ENCODE measurements around the gene PRAMEF8.
"Not testable (repeated sequence)": the region's sequence is repeated elsewhere in the genome, so short reads cannot be mapped to it uniquely, and the experiment has no call there.

- not testable (repeated sequence) for TF ChIP-seq CTCF (conservative IDR thresholded peaks at IDR 0.05 in 1 of 2, IDR thresholded peaks at IDR 0.05 in 1 of 2; ENCODE audit: extremely low read depth in 1 of 2, insufficient read depth in 1 of 2, low read depth in 1 of 2, low read length in 2 of 2); EZH2 (IDR thresholded peaks at IDR 0.05; ENCODE audit: borderline replicate concordance, low read length)
Measured at GRCh38 chr1:13279617-13280016, 5.3 kb downstream of the PRAMEF8 start.
